NT2/D1 (cell line): ENCODE measurements around the gene GAPDHS.

Experiments
- DNase-seq: peaks from one replicate; pipeline ENCODE4 v3.0.0-alpha.2; 2011; ENCODE audit warnings: low read depth, low spot score
- H3K27me3 ChIP-seq: 2 replicates; pipeline ENCODE4 v1.6.0; 2011; ENCODE audit warnings: mild to moderate bottlenecking; ENCODE audit not compliant: insufficient read length, insufficient read depth
- H3K36me3 ChIP-seq: 2 replicates; pipeline ENCODE4 v1.6.1; 2011; ENCODE audit warnings: mild to moderate bottlenecking, low read length, mixed read lengths; ENCODE audit not compliant: insufficient read depth, insufficient read length
- H3K4me1 ChIP-seq: 2 replicates; pipeline ENCODE4 v1.5.1; 2011; ENCODE audit not compliant: insufficient read depth, insufficient read length
- H3K4me3 ChIP-seq: 2 replicates; pipeline ENCODE4 v1.5.1; 2011; ENCODE audit warnings: low read depth; ENCODE audit not compliant: insufficient read length
- H3K9ac ChIP-seq: 2 replicates; pipeline ENCODE4 v1.6.0; 2011; ENCODE audit warnings: low read depth; ENCODE audit not compliant: insufficient read length
- H3K9me3 ChIP-seq: 2 replicates; pipeline ENCODE4 v1.5.1; 2011; ENCODE audit warnings: mild to moderate bottlenecking, low read length; ENCODE audit not compliant: insufficient read depth
- SUZ12 ChIP-seq: IDR thresholded peaks from 2 replicates; pipeline ENCODE4 v1.6.1; 2011; ENCODE audit not compliant: insufficient read length, insufficient read depth; ENCODE audit errors: extremely low read depth
- YY1 ChIP-seq: IDR thresholded peaks from 2 replicates; pipeline ENCODE4 v1.6.1; 2011; ENCODE audit not compliant: insufficient read length, insufficient read depth
- ZNF274 ChIP-seq: IDR thresholded peaks from 2 replicates; pipeline ENCODE4 v1.6.1; 2011; ENCODE audit warnings: mild to moderate bottlenecking, low read depth, low read length

Gene GAPDHS

DNA sequence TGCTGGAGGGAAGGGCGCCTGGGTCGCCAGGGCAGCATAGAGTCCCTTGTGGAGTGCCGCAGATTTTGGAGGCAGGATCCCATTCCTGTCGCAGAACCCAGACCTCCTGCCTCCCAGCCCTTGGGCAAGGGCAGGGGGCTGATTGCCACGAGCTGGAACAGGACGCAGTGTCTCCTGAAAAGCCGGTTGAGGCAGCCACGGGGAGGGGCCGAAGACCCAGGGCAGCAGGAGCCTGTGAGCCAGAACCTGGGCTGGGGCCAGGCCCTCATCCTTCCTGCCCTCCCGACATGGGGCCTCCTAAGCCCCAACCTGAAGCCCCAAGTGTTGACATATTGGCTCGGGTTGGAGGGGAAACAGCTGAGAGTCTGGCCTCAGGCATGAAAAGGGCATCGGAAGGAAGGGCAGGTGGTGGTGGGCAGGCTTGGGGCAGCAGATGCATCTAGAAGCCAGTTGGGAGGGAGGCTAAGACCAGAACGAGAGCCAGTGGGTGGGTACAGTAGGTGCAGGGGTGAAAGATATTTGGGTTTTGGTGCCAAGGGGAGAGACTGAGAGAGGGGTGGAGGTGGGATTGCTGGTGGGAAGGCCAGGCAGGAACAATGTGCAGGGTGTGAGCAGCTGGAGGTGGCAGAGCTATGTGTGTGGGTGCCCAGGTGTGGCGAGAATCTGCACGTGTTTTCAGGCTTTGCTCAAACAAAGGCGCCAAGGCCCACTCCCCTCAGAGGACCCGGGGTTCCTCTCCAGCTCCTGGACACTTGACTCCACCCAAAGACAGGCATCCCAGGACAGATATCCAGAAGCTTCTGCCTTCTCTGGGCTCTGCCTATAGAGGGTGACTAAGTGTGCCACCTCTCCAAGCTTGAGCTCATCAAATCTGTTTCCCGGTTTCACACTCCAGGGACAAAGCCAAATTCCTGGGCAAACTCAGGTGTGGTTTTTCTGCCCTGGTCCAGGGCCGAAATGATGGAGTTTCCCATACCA is 3.7 kb upstream of the GAPDHS start:
- H3K27me3 ChIP-seq, result no peaks in the 10 kb centered on the region

DNA sequence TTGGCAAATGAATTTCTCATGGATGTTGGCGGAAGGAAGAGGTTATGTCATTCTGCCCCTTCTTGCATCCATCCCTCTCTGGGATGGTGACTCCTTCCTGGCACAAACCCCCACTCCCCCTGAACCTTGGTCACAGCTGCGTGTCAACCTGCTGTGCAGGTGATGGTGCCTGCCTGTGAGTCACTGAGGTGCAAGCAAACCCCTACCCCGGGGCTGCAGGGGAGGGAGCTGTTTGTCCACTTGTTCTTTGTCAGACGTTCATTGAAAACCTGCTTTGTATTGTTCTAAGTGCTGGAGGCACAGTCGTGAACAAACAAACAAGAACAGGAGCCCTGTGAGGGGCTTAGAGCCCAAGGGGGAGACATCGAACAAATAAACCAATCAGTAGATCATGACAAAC is 2.0 kb upstream of the GAPDHS start:
- no peaks in the 10 kb centered on the region for H3K36me3 ChIP-seq
- TF ChIP-seq ZNF274 (no peak), SUZ12 (no peak), YY1 (no peak)
- no peak overlapping the region for H3K4me3 ChIP-seq
- H3K27me3 ChIP-seq, result no peaks in the 10 kb centered on the region
- H3K9me3 ChIP-seq, result no peaks in the 10 kb centered on the region
- H3K4me1 ChIP-seq, result peaks cover 2% of the 10 kb centered on the region
- no peak for DNase-seq
- no peak overlapping the region for H3K9ac ChIP-seq

More for the DNA sequence above, 3.7 kb upstream of the GAPDHS start:
- no peak for TF ChIP-seq SUZ12
- no peak for TF ChIP-seq ZNF274
- TF ChIP-seq YY1, result no peak
- Histone ChIP-seq H3K9me3 (no peaks in the 10 kb centered on the region), H3K4me3 (no peak overlapping the region), H3K9ac (no peak overlapping the region), H3K36me3 (no peaks in the 10 kb centered on the region), H3K4me1 (peaks cover 2% of the 10 kb centered on the region)
- no peak for DNase-seq

DNA sequence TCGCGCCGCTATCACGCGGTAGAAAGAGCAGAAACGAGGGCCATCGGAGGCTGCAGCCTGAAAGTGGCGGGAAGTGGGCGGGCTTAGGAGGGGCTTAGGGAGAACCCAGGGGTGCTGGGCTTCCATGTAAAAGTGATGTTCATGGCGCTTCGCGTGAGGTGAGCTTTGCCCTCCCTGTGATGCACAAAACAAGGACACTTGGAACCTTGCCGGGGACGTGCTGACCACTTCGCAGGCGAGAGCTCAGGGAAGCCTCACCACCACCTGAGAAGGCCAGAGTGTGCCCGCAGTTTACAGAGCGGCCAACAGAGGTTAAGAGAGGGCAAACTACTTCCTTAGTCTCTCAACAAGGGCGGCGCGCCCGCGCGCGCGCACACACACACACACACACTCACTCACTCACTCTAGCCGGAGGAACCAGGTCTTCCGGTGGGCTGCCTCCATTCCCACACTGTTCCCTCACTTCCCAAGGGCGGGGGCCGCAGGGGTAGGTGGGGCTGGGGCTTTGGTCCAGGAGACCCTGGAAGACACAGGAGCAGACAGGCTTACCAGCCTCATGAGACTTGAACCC is 651 bp downstream of the GAPDHS start:
- H3K36me3 ChIP-seq, result no peaks in the 10 kb centered on the region
- H3K27me3 ChIP-seq, result no peaks in the 10 kb centered on the region
- peaks cover 6% of the 10 kb centered on the region for H3K4me1 ChIP-seq
- TF ChIP-seq ZNF274 (no peak), YY1 (no peak)
- H3K4me3 ChIP-seq, result no peak overlapping the region
- no peak overlapping the region for H3K9ac ChIP-seq
- no peaks in the 10 kb centered on the region for H3K9me3 ChIP-seq
- DNase-seq, result no peak

DNA sequence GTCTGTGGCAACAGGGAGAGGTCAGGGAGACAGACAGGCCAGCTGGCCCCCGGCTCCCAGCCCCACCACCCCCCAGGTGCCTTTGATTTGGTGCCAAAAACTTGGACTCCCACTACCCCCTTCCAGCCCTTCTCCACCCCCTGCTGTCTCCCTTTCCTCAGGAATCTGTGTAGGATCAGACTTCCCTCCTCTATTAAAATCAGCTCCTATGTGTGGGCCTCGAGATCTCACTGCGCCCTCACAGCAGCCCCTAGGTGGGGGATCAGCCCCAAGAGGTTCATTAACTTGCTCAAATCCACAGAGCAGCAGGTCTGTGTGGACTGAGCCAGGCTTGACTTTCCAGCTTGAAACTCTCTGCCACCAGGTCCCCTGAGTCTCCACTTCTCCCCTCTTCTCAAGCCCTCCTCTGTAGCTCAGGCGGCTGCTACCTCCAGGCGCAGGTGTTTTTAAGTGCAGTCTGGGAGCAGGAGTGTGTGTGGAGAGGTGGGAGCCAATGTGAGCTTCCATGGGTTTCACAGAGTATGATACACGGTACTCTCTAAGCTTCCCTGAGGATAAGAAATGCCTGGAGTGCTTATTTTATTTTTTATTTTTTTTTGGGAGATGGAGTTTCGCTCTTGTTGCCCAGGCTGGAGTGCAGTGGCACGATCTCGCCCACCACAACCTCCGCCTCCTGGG is 1.7 kb downstream of the GAPDHS start:
- no peak for DNase-seq
- Histone ChIP-seq H3K36me3 (peaks cover 2% of the 10 kb centered on the region), H3K4me1 (peaks cover 9% of the 10 kb centered on the region), H3K9me3 (no peaks in the 10 kb centered on the region), H3K9ac (peak overlapping the region; percentile 50), H3K4me3 (no peak overlapping the region), H3K27me3 (no peaks in the 10 kb centered on the region)
- TF ChIP-seq ZNF274 (no peak), YY1 (no peak), SUZ12 (no peak)

DNA sequence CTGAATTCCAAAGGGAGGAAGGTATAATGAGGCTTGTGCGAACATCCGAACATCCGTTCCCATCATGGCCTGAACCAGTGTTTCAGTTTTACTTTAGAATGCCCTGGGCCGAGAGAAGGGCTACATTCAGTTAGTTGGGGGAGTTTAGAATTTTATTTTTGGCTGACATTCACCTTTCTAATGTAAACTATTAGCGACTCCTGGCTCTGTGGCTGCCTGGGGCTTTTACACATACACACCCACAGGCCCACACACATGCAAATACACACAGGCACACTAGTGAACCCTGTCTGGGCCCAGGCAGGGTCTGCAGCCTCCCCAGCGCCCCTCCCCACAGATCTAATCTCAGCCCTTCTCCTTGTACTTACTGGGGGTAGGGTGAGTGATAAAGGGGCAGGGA is 6.1 kb downstream of the GAPDHS start:
- no peak for DNase-seq
- Histone ChIP-seq H3K9me3 (no peaks in the 10 kb centered on the region), H3K4me3 (no peak overlapping the region), H3K9ac (no peak overlapping the region), H3K27me3 (no peaks in the 10 kb centered on the region), H3K4me1 (peaks cover 14% of the 10 kb centered on the region), H3K36me3 (peaks cover 33% of the 10 kb centered on the region)
- TF ChIP-seq SUZ12 (no peak), ZNF274 (no peak), YY1 (no peak)

DNA sequence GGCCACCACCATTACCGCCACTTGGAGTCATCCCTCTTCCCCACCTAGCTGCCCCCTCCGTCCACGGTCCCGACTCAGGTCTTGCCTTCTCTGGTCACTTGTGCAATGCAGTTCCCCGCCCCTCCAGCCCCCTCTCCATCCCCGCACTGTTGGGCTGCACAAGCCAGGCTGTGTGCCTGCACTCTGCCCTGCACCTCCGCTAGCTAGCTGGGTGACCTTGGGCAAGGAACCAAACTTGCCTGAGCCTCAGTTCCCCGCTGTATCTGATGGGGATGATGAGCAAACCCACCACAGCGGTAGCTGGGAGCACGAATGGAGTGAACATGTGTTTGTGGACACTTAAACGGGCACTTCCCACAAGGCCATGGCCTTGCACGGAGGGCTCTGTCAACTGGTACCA is 6.6 kb downstream of the GAPDHS start:
- Histone ChIP-seq H3K9ac (no peak overlapping the region), H3K36me3 (peaks cover 34% of the 10 kb centered on the region), H3K27me3 (no peaks in the 10 kb centered on the region), H3K9me3 (no peaks in the 10 kb centered on the region), H3K4me3 (no peak overlapping the region), H3K4me1 (peaks cover 14% of the 10 kb centered on the region)
- DNase-seq, result no peak
- TF ChIP-seq ZNF274 (no peak), YY1 (no peak)

DNA sequence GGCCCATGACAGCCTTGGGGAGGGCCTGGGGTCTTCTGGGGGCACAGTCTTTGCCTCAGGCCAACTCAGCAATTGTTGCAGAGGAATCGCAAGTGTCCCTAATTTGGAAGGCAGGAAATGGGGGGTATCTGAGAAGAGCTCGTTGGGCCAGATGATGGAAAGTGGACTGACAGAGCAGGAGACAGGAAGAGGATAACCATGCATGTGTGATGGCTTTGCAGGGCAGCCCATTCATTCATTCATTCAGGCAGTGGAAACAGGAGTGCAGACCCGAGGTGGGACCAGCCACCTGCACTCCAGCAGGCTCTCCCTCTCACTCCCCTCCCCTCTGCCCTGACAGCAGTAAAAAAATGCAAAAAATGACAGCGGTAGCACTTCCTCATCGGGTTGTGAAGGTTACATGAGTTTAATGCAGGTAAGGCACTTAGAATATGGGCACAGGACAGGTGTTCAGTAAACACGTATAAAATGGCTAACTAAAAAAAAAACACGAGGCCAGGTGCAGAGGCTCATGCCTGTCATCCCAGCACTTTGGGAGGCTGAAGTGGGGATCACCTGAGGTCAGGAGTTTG is 7.2 kb downstream of the GAPDHS start:
- Histone ChIP-seq H3K36me3 (peaks cover 34% of the 10 kb centered on the region), H3K4me3 (no peak overlapping the region), H3K9ac (no peak overlapping the region), H3K4me1 (peaks cover 14% of the 10 kb centered on the region), H3K9me3 (no peaks in the 10 kb centered on the region), H3K27me3 (no peaks in the 10 kb centered on the region)
- TF ChIP-seq SUZ12 (no peak), ZNF274 (no peak), YY1 (no peak)
- no peak for DNase-seq
